SK-N-MC (cell line): Measurements from ENCODE around the gene MYT1.
"Not testable (repeated sequence)": the region's sequence is repeated elsewhere in the genome, so short reads cannot be mapped to it uniquely, and the experiment has no call there.

Experiments
- DNase-seq: peaks from one replicate; pipeline ENCODE4 v3.0.0-alpha.2; 2011; ENCODE audit warnings: low read depth, low spot score
- H3K27ac ChIP-seq: fragments of 200-600 bp; sonication (generic); 2 replicates; pipeline ENCODE4 v1.5.1; 2016; ENCODE audit warnings: mixed run types
- H3K36me3 ChIP-seq: fragments of 200-600 bp; sonication (generic); 2 replicates; pipeline ENCODE4 v1.6.1; 2017; ENCODE audit warnings: antibody characterized with exemption, low read length, mixed read lengths; ENCODE audit not compliant: insufficient read depth
- H3K4me3 ChIP-seq: fragments of 200-600 bp; sonication (generic); 2 replicates; pipeline ENCODE4 v1.5.1; 2016
- H3K9ac ChIP-seq: fragments of 200-600 bp; sonication (generic); 2 replicates; pipeline ENCODE4 v1.8.0; 2017; ENCODE audit warnings: mixed run types, mixed read lengths; ENCODE audit not compliant: insufficient read length
- H3K9me3 ChIP-seq: fragments of 200-600 bp; sonication (generic); 2 replicates; pipeline ENCODE4 v1.6.1; 2017; ENCODE audit warnings: low read depth, mild to moderate bottlenecking, antibody characterized with exemption, low read length, moderate library complexity, mixed read lengths
- EZH2 ChIP-seq: fragments of 200-600 bp; sonication (generic); IDR thresholded peaks from one replicate; pipeline ENCODE4 v1.6.1; 2017; ENCODE audit warnings: antibody characterized with exemption
- FOXP2 ChIP-seq: optimal IDR thresholded peaks from 2 replicates; pipeline ENCODE3; 2011; ENCODE audit warnings: mild to moderate bottlenecking, moderate library complexity; ENCODE audit not compliant: insufficient read depth; ENCODE audit errors: extremely low read length, control extremely low read depth
- POLR2AphosphoS5 ChIP-seq: IDR thresholded peaks from 2 replicates; pipeline ENCODE4 v1.6.1; 2012; ENCODE audit warnings: mild to moderate bottlenecking, low read depth, low read length, borderline replicate concordance

The MYT1 gene

GRCh38 chr20:64164123-64164836, at the start of gene MYT1:
Gene MYT1 (plus strand): TSS chr20:64164452. CDS start chr20:64198862, 34,410 bp downstream.
- Histone ChIP-seq H3K9me3 (no peaks in the 10 kb centered on the region), H3K9ac (no peak within 1 kb of the TSS), H3K4me3 (no peak within 1 kb of the TSS), H3K27ac (no peak within 1 kb of the TSS), H3K36me3 (no peaks in the 10 kb centered on the region)
- no peak for DNase-seq
- TF ChIP-seq EZH2 = no peak
- TF ChIP-seq FOXP2 = no peak
- TF ChIP-seq POLR2AphosphoS5 = no peak

GRCh38 chr20:64115171-64115911, 48.9 kb upstream of the MYT1 start:
- Histone ChIP-seq H3K9ac (no peak overlapping the region), H3K36me3 (no peaks in the 10 kb centered on the region), H3K4me3 (no peak overlapping the region), H3K9me3 (no peaks in the 10 kb centered on the region), H3K27ac (no peak overlapping the region)
- DNase-seq = no peak
- TF ChIP-seq EZH2 = no peak
- no peak for TF ChIP-seq POLR2AphosphoS5
- no peak for TF ChIP-seq FOXP2

GRCh38 chr20:64116016-64116415, 48.2 kb upstream of the MYT1 start:
- H3K4me3 ChIP-seq = no peak overlapping the region
- H3K27ac ChIP-seq = no peak overlapping the region
- no peak for DNase-seq
- no peaks in the 10 kb centered on the region for H3K36me3 ChIP-seq
- H3K9me3 ChIP-seq = no peaks in the 10 kb centered on the region
- no peak overlapping the region for H3K9ac ChIP-seq
- TF ChIP-seq POLR2AphosphoS5 = no peak
- TF ChIP-seq EZH2 = no peak
- no peak for TF ChIP-seq FOXP2

DNA sequence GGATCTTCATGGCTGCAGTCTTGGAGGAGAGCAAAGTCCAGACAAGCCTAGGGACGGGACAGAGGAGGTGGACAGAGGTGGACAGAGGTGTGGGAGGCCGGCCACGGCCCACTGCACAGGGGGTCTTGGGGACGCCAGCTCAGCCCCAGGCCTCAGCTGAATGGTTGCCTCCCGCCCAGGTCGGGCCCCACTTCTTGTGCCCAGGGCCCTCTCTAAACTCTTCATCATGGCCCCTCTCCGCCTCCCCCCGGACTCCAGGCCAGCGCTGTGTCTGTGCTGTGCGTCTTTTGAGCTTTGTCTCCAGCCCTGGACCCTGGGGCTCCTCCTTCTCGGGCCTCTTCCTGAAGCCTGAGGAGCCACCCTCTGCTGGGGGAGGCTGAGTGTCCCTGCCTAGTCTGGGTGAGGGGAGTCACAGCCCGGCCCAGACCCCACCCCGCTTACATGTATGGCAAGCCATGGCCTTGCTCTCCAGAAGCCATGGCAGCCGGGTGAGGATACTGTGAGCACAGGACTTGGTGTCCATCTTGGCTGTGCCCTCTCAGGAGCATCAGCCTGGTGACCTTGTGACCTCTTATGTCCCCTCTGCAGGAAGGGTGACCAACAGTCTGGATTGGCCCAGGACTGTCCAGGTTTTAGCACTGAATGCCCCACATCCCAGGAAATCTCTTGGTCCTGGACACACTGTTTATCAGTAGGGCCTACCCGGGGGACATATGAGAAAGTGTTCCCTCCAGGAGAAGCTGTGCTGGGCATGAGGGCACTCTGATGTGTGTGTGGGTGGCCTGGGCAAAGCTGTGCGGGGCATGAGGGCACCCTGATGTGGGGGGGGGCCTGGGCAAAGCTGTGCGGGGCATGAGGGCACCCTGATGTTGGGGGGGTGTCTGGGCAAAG, 47.5 kb upstream of the MYT1 start:
- no peaks in the 10 kb centered on the region for H3K36me3 ChIP-seq
- H3K9ac ChIP-seq = no peak overlapping the region
- no peak for DNase-seq
- no peak for TF ChIP-seq POLR2AphosphoS5
- no peak for TF ChIP-seq FOXP2
- TF ChIP-seq EZH2 = no peak
- H3K9me3 ChIP-seq = no peaks in the 10 kb centered on the region
- no peak overlapping the region for H3K27ac ChIP-seq
- H3K4me3 ChIP-seq = no peak overlapping the region

DNA sequence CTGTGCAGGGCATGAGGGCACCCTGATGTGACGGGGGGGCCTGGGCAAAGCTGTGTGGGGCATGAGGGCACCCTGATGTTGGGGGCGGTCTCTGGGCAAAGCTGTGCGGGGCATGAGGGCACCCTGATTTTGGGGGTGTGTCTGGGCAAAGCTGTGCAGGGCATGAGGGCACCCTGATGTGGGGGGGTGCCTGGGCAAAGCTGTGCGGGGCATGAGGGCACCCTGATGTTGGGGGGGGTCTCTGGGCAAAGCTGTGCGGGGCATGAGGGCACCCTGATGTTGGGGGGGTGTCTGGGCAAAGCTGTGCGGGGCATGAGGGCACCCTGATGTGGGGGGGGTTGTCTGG, 46.8 kb upstream of the MYT1 start:
- not testable (repeated sequence) for DNase-seq, H3K9ac ChIP-seq, H3K36me3 ChIP-seq, H3K9me3 ChIP-seq, H3K4me3 ChIP-seq, H3K27ac ChIP-seq

GRCh38 chr20:64119301-64119680, 45.0 kb upstream of the MYT1 start:
- no peak overlapping the region for H3K4me3 ChIP-seq
- no peaks in the 10 kb centered on the region for H3K9me3 ChIP-seq
- no peak overlapping the region for H3K27ac ChIP-seq
- TF ChIP-seq EZH2 (no peak), POLR2AphosphoS5 (no peak), FOXP2 (no peak)
- no peak overlapping the region for H3K9ac ChIP-seq
- no peaks in the 10 kb centered on the region for H3K36me3 ChIP-seq
- no peak for DNase-seq

GRCh38 chr20:64119681-64120341, 44.4 kb upstream of the MYT1 start:
- H3K4me3 ChIP-seq = no peak overlapping the region
- no peak for TF ChIP-seq POLR2AphosphoS5
- no peak for TF ChIP-seq EZH2
- TF ChIP-seq FOXP2 = no peak
- no peaks in the 10 kb centered on the region for H3K9me3 ChIP-seq
- H3K27ac ChIP-seq = no peak overlapping the region
- H3K36me3 ChIP-seq = no peaks in the 10 kb centered on the region
- no peak overlapping the region for H3K9ac ChIP-seq
- DNase-seq = no peak

GRCh38 chr20:64121586-64121985, 42.7 kb upstream of the MYT1 start:
- H3K9me3 ChIP-seq = no peaks in the 10 kb centered on the region
- DNase-seq = no peak
- H3K4me3 ChIP-seq = no peak overlapping the region
- no peaks in the 10 kb centered on the region for H3K36me3 ChIP-seq
- H3K9ac ChIP-seq = no peak overlapping the region
- no peak for TF ChIP-seq FOXP2
- no peak for TF ChIP-seq EZH2
- TF ChIP-seq POLR2AphosphoS5 = no peak
- no peak overlapping the region for H3K27ac ChIP-seq

GRCh38 chr20:64122927-64123326, 41.3 kb upstream of the MYT1 start:
- not testable (repeated sequence) for H3K9ac ChIP-seq, H3K27ac ChIP-seq, H3K4me3 ChIP-seq, DNase-seq, H3K36me3 ChIP-seq, H3K9me3 ChIP-seq

GRCh38 chr20:64123517-64123916, 40.7 kb upstream of the MYT1 start:
- not testable (repeated sequence) for H3K9ac ChIP-seq, H3K4me3 ChIP-seq, DNase-seq, H3K27ac ChIP-seq, H3K9me3 ChIP-seq, H3K36me3 ChIP-seq
